Head of caudate nucleus (tissue), 42 donors: ENCODE measurements around the gene IMPG2.
A peak's percentile ranks its signal among the peaks of the same experiment; 100 is the strongest.
"Not testable (repeated sequence)": the region's sequence is repeated elsewhere in the genome, so short reads cannot be mapped to it uniquely, and the experiment has no call there.

Experiments
- DNase-seq, 42 donors: peaks; one replicate each; pipeline versions ENCODE4 v3.0.0 to v3.0.0-alpha.2; 2020 to 2021; ENCODE audit warnings: mixed read lengths in 7 of 42
- intact Hi-C: fragments of 100-400 bp; cut with DNase I; formaldehyde crosslinking; loops from one replicate; pipeline ENCODE4 v1.15.0; 2022

The IMPG2 gene

DNA sequence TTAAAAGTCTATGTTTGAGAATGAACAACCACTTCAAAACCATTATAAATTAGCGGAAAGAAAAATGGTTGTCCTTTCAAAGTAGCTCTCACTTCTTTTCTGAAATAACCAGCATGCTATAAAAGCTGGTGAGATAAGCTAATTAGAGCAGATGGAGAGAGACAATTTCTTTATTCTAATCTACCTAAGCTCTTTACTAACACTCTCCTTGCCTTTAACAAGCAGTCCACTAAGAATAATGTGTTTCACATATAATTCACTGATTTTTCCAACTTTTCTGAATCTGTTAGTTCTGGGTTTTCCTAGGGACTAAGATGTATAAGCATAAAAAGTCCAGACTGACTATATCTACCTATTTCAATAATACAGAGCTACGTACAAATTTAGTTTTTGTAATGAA, at the start of gene IMPG2:
Gene IMPG2, minus strand, starts transcription at position 101 of the 400 bp plus-strand sequence. CDS start 203 bp downstream, outside the sequence.
- no peak for DNase-seq
- intact Hi-C loops: no loop called here

DNA sequence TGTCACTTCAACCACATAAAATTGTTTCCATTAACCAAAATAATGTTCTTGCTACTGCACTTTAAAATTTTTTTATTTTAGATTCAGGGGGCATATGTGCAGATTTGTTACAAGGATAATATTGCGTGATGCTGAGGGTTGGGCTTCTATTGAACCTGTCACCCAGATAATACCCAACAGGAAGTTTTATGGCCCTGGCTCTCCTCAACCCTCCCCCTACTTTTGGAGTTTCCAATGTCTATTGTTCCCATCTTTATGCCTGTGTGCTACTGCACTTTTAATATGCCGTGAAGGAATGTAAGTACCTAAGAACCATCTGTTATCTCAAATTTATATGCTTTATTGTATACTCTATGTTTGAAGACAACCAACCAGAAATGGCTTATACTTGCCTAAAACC, 42.0 kb upstream of the IMPG2 start:
- no peak for DNase-seq
- intact Hi-C loops: no loop called here

DNA sequence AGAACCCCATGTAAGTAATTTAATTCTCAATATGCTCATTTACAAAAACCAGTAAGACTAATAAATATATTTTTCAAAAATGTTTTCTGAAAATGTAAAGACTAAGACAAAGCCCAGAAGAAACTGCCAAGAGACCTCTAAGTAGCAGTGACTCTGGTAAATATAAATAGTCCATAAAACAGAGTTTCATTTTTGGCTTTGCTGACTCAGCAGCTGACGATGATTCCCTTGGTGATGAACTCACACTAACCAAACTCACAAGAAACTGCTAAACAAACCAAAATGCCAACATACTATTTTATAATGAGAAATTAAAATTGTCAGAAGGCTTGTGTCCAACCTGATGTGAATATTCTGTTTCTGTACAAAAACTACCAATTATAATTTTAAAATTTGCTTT, 31.5 kb upstream of the IMPG2 start:
- intact Hi-C loops: no loop called here
- no peak for DNase-seq

DNA sequence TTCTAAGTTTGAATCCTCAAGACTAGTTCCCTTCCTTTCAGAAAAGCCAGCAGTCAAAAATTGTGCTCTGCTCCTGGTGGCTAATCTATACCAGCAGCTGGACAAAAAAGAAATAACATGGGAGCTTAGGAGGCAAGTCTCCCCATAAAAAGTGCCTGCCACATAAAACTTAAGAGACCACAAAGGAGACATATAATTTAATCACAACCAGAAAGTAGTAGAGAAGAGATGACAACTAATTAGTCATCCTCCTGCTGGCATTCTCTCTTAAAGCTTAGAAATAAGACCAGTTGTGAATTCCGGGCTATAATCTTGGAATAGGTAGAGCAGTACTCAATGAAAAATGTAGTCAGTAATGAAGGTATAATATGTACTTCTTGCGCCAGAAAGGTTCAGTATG, 20.2 kb upstream of the IMPG2 start:
- intact Hi-C loops: no loop called here
- no peak for DNase-seq

DNA sequence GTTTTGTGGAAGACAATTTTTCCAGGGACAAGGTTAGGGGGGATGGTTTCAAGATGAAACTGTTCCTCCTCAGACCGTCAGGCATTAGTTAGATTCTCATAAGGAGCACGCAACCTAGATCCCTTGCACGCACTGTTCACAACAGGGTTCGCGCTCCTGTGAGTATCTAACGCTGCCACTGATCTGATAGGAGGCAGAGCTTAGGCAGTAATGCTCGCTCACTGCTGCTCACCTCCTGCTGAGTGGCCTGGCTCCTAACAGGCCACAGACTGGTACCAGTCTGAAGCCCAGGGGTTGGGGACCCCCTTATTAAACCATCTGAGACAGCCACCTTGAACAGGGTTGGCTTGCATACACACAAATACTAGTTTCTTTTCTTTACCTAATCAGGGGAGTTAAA, 13.5 kb upstream of the IMPG2 start:
- DNase-seq: no peak
- intact Hi-C loops: no loop called here

DNA sequence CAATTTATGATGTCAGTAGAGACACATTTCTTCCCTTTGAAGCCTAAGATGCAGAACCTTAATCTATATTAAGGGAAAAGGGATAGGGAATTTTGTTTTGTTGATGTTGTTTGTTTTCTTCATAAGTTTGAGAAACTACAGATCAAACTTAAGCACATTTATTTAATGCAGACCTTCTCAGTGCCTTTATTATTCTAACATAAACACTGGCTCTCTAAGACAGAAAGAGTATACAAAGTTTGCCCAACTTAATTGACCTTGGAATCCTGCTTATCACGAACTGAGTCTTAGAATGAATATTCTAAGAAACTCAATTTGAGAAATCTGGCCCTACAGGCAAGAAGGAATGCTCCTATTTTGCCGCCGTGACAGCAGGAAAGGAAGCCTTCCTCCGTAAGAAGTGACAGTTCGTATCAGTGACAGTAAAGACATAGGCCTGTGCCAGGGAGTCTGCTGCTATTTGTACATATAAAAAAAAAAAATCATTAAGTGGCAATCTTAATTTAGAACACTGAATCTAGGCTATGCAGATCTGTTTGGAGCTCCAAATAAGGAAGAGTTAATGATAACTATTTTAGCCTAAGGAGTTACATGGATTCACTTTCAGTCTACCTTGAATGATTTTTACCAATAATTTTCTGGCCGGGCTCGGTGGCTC, 8.8 kb upstream of the IMPG2 start:
- no peak for DNase-seq
- intact Hi-C loops: no loop called here

DNA sequence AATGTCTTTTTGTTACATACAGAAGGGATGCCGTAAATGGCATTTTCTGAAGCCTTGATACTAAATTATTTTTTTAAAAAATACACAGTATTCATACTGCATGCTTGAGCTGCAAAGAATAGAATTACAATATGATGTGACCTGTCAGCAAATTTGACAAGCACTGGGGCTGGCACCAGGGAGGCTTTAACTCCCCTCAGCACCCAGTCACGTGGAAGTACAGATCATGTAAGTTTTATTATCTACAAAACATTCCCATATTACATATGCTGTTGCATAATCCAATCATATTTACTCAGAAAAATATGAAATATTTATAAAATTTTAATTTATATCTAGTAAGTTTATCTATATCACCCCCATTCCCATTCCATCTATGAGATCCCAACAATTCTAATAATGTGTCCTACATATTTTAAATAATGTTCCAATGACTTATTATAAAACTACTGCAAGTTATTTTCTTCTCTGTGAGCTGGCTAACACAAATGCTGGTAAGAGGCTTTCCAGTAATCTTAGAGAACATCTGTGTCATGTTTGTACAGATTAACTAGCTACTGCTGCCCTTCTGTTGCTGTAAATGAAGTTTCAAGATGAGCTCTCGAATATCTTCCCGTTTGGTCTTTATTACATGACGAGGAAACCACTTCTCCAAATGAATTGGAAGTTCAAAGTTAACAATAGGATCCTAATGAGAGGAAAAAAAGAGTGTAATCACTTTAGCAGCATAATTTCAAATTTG, 5.2 kb upstream of the IMPG2 start:
- intact Hi-C loops: no loop called here
- DNase-seq: no peak

DNA sequence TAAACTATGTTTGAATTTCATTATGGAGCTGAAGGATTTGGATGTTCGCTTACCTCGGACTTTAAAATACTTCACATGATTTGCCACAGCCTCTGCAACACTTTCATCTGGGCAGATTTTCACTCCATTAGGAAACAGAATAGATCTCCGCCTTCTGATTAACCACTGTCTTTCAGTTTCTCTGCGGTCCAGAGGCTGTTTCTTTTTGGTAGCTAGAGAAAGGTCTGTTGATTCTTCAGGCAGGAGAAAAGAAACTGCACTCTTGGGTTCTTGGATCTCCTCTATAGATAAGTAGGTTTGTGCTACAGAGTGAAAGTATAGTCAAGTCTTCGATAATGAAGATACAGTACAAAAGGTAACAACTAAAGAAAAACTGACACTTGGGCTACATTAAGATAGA, 844 bp downstream of the IMPG2 start:
- intact Hi-C loops: no loop called here
- no peak for DNase-seq

DNA sequence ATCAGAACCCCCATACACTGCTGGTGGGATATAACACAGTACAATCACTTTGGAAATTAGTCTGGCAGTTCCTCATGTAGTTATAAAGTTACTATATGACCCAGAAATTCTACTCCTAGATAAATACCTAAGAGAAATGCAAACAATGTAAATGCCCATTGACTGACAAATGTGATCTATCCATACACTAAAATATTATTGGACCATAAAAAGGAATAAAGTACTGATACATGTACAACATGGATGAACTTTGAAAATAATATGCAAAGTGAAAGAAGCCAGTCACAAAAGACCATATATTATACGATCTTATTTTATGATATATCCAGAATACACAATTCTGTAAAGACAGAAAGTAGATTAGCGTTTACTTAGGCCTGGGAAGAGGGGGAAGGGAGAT, 7.8 kb downstream of the IMPG2 start:
- no peak for DNase-seq

DNA sequence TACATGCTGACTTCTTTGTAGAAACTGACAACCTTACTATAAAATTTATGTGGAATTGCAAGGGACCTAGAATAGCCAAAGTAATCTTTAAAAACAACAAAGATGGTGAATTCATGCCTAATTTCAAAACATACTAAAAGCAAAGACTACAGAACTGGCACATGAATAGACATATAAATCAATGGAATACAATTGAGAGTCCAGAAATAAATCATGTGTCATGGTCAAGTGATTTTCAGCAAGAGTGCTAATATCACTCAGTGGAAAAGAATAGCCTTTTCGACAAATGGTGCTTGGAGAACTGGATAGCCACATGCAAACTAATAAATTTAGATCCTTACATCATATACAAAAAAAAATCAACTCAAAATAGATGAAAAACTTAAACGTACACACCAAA, 8.7 kb downstream of the IMPG2 start:
- DNase-seq: no peak
- intact Hi-C loops: no loop called here

More for the DNA sequence above, 7.8 kb downstream of the IMPG2 start:
- intact Hi-C loops: no loop called here

DNA sequence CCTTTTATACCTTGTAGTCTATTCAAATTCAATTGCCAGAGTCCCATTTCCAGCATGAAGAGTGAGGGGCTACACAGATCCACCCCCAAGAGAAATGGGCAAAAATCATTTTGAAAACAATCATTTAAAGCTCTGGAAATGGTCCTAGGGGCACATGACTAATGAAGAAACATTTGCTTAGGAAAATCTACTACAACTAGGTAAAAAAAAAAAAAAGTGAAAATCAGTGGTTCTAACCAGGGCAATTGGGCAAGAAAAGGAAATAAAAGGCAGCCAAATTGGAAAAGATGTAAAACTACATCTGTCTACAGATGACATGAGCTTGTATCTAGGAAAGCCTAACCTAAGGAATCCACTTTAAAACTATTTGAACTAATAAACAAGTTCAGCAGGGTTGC, 9.4 kb downstream of the IMPG2 start:
- intact Hi-C loops: no loop called here
- no peak for DNase-seq

DNA sequence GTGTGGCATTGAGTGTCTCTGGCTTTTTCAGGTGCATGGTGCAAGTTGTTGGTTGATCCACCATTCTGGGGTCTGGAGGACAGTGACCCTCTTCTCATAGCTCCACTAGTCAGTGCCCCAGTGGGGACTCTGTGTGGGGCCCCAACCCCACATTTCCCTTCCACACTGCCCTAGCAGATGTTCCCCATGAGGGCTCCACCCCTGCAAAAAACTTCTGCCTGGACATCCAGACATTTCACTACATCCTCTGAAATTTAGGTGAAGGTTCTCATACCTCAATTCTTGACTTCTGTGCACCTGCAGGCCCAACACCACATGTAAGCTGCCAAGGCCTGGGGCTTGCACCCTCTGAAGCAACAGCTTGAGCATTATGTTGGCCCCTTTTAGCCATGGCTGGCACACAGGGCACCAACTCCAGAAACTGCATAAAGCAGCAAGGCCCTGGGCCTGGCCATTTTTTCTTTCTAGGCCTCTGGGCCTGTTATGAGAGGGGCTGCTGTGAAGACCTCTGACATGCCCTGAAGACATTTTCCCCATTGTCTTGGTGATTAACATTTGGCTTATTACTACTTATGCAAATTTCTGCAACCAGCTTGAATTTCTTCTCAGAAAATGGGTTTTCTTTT, 12.1 kb downstream of the IMPG2 start:
- intact Hi-C loops, DNase-seq: not testable (repeated sequence)

DNA sequence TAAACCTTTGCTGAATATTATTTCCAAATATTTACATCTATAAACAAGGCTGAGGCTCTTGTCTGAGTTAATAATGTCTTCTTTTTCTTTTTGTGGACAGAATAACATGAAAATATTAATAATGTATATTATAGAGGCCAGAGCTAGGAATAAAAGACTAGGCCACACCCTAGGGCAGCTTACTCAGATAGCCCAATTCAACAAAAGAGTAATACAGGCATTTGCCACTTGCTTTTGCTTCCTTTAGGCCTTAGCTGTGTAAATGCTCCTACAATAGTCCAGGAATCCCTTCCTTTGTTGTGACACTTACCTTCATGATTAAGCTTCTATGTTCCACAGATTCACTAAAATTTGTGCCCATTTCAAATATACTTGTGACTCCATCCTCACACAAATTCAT, 16.5 kb downstream of the IMPG2 start:
- intact Hi-C loops: no loop called here
- DNase-seq: no peak

DNA sequence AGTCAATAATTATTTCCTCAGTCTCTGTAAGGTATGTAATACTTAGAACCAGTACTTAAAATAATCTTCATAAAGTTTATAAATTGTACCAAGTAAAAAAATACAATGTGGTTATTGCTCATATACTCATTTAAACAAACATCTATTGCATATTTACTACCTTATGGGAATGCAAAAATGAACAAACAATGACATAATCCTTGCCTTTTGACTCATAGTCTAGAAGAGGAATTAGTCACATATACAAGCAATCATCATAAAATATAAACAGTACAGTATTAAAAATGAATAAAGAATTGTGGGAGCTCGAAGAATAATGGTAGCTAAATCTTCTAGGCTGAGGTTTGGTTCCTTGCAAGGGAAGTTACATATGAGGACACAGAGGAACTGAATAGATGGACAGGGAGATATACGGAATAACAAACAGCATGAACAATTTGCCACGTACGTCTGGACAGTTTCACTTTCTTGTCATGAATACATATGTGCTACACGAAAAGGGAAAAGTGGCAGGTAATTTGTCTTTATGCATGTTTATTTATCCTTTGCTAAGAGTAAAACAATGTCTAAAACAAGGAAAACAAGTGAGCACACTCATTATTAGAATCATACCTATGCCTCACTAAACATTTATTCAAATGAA, 17.2 kb downstream of the IMPG2 start:
- no peak for DNase-seq
- intact Hi-C loops: no loop called here

DNA sequence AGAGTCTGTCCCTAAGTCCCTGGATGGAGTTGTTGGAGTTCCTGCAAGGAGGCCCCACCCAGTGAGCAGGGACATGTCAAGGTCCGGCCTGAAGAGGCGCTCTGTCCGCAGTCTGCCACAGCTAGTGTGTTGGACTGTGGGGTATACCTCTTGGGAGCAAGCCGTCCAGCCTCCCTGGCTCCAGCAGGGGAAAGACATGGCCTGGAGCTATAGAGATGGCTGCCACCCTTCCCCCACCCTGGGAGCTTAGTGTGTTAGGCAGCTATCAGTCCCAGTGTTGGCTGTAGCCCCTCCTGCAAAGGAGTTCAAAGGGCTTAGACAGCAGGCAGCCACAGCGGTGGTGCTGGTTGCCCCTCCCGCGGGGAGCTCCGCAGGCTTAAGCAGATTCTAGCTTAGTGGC, 20.3 kb downstream of the IMPG2 start:
- intact Hi-C loops: no loop called here
- DNase-seq: no peak

DNA sequence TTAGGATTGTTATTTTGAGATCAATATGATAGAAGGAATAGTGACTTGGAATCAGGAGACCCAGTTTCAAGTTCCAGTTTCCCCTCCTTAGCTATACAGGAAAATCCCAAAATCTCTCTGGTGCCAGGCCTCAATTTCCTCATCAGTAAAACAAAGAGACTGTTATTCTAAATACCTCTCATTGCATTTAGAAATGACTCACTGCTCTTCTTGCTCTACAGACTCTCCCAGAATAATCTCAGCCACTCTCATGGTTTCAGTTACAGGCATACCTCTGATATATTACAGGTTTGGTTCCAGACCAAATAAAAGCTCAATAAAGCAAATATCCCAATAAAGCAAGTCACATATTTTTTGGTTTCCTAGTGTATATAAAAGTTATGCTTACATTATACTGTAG, 28.3 kb downstream of the IMPG2 start:
- no peak for DNase-seq
- intact Hi-C loops: no loop called here

DNA sequence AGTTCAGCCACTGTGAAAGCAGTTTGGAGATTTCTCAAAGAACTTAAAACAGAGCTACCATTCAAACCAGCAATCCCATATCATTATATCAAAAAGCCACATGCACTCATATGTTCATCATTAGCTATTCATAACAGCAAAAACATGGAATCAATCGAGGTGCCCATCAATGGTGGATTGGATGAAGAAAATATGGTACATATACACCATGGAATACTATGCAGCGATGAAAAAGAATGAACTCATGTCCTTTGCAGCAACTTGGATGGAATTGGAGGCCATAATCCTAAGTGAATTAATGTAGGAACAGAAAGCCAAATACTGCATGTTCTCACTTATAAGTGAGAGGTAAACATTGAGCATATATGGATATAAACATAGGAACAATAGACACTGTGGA, 32.1 kb downstream of the IMPG2 start:
- intact Hi-C loops: no loop called here
- DNase-seq: no peak

DNA sequence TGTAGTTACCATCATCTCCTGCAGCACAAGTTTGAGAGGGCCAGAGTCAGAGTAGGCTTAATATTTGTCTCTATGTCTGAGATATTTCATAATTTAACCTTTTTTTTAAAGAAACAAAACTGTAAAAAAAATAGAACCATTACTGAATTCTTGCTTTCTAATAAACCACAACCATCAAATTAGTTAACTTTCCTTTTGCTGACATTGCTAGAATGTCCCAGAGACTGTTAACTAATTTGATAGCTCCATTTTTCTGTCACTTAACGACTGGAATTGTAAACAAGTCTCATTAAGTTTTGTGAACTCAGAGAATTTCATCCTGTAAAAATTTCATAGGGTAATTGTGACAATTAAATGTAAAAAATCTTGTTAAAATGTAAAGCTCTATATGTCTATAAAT, 35.6 kb downstream of the IMPG2 start:
- no peak for DNase-seq
- intact Hi-C loops: no loop called here

DNA sequence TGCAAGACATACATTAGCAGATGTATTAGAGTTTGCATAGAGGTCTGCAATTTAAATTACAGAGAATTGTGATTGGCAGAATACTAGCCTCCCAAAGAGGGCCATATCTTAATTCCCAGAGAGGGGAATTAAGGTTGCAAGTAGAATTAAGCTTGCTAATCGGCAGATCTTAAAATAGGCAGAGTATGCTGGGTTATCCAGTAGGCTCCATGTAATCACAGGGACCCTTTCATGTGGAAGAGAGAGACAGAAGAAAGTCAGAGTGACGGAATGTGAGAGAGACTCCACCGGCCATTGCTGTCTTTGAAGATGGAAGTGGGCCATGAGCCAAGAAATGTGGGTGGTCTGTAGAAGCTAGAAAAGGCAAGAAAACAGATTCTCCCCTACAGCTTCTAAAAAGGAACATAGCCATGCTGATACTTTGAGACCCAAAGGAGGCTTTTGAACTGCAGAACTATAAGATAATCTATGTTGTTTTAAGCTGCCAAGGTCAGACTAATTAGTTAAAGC, 38.8 kb downstream of the IMPG2 start:
- no peak for DNase-seq
- intact Hi-C loops: no loop called here

DNA sequence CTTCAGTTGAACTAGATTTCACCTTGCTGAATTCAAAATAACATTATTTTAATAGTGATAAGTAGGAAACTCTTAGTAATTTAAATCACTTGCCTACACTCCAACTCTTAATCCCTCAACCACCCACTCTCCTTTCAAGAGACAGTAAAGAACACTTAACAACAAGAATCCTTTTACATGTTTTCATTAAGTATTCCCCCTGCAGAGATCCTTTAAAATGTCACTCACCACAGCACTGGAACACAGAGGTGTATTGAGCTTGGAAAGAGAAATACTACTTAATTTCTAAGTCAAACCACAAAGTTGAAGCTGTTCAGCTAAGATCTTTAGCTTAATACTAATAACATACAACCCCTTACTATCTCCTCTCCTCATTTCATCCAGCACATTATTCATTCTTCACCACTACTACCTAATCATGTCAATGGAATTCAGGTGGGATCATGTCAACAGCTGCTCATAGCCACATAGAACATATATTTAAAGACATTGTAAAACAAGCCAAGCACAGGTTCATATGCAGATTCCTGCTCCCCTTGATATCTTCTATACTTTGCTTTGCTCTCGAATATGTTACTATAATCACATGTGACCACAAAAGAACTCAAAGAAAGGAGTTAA, 40.5 kb downstream of the IMPG2 start:
- DNase-seq: peak in 4 of 42 donors; percentile 3 to 46 (median 14)
- intact Hi-C loops: no loop called here
